ENCODE results near the gene SSH3. TPM values are rescaled to one million over a fixed set of nuclear protein-coding genes. Genes with fewer than 3 reads are reported as not detected.

The SSH3 gene
- total RNA-seq, 3 donors from 2014 or later (not counting 1 experiment from before 2014, with no cell fraction given): 34.3 to 42.7 (median 38.1) TPM

- intact Hi-C loops (cut with micrococcal nuclease): loop anchor here (1.0 kb wide), 1 partner anchor 31 kb away; no protein-coding TSS in a partner anchor
- DNase-seq (peak; percentile 67 to 93), ATAC-seq (peak in 1 of 3 donors; percentile 13)
- Histone ChIP-seq H3K27ac (ENCODE audit: low read length) (peak overlapping the region; percentile 51), H3K4me3 (ENCODE audit: low read length) (no peak overlapping the region), H3K9me3 (ENCODE audit: control insufficient read depth, insufficient read depth, low read length) (no peaks in the 10 kb centered on the region), H3K4me1 (ENCODE audit: control insufficient read depth, insufficient read depth, low read length) (peaks cover 58% of the 10 kb centered on the region), H3K36me3 (ENCODE audit: control insufficient read depth, insufficient read depth, low read length) (no peaks in the 10 kb centered on the region), H3K27me3 (ENCODE audit: control insufficient read depth, insufficient read depth, low read length) (no peaks in the 10 kb centered on the region)
- Mint-ChIP-seq H3K4me1 (peaks cover 16 to 37% of the 10 kb centered on the region in 2 donors), H3K36me3 (no peaks in the 10 kb centered on the region), H3K9me3 (no peaks in the 10 kb centered on the region), H3K27me3 (ENCODE audit: low read depth in 2 of 2) (no peaks in the 10 kb centered on the region), H3K27ac (peak overlapping the region; percentile 64 to 99), H3K4me3 (peak overlapping the region; percentile 72)
- TF ChIP-seq CTCF (IDR thresholded peaks at IDR 0.05): peak; percentile 92
- WGBS (ENCODE audit: insufficient coverage): 56% methylated on average over 11 of the region's 11 CpGs
Observed at GRCh38 chr11:67351275-67352005, 48.1 kb downstream of the SSH3 start.

GRCh38 chr11:67352546-67353316, 49.4 kb downstream of the SSH3 start:
- WGBS (ENCODE audit: insufficient coverage): 13% methylated on average over 25 of the region's 25 CpGs
- H3K9me3 ChIP-seq (ENCODE audit: control insufficient read depth, insufficient read depth, low read length): no peaks in the 10 kb centered on the region
- H3K9me3 Mint-ChIP-seq: no peaks in the 10 kb centered on the region
- TF ChIP-seq CTCF (IDR thresholded peaks at IDR 0.05): no peak
- no peaks in the 10 kb centered on the region for H3K36me3 ChIP-seq (ENCODE audit: control insufficient read depth, insufficient read depth, low read length)
- intact Hi-C loops (cut with micrococcal nuclease): loop anchor here (1.0 kb wide), 2 partner anchors 35 to 156 kb away; partner anchors contain the start of gene CDK2AP2
- peak overlapping the region; percentile 97 for H3K27ac ChIP-seq (ENCODE audit: low read length)
- H3K27me3 ChIP-seq (ENCODE audit: control insufficient read depth, insufficient read depth, low read length): no peaks in the 10 kb centered on the region
- peaks cover 70% of the 10 kb centered on the region for H3K4me1 ChIP-seq (ENCODE audit: control insufficient read depth, insufficient read depth, low read length)
- DNase-seq: peak in 1 of 2 donors; percentile 85
- peaks cover 23 to 41% of the 10 kb centered on the region in 2 donors for H3K4me1 Mint-ChIP-seq
- no peaks in the 10 kb centered on the region for H3K27me3 Mint-ChIP-seq (ENCODE audit: low read depth in 2 of 2)
- peak overlapping the region; percentile 97 for H3K4me3 Mint-ChIP-seq
- peak; percentile 48 to 71 (median 50) for ATAC-seq
- peak overlapping the region; percentile 96 to 99 for H3K27ac Mint-ChIP-seq
- H3K4me3 ChIP-seq (ENCODE audit: low read length): peak overlapping the region; percentile 73
- no peaks in the 10 kb centered on the region for H3K36me3 Mint-ChIP-seq

- H3K9me3 ChIP-seq (ENCODE audit: control insufficient read depth, insufficient read depth, low read length): no peaks in the 10 kb centered on the region
- DNase-seq (peak; percentile 95 to 96), ATAC-seq (peak; percentile 82 to 94 (median 89))
- Mint-ChIP-seq H3K36me3 (no peaks in the 10 kb centered on the region), H3K4me1 (peaks cover 23 to 41% of the 10 kb centered on the region in 2 donors), H3K4me3 (peak within 1 kb of the TSS; percentile 97), H3K27ac (peak within 1 kb of the TSS; percentile 96 to 99), H3K27me3 (ENCODE audit: low read depth in 2 of 2) (peaks cover 0 to 4% of the 10 kb centered on the region in 2 donors), H3K9me3 (no peaks in the 10 kb centered on the region)
- under 1% methylated on average over 36 of the region's 37 CpGs for WGBS (ENCODE audit: insufficient coverage)
- intact Hi-C loops (cut with micrococcal nuclease): loop anchor here (1.0 kb wide), 2 partner anchors 36 to 155 kb away; partner anchors contain the start of gene CDK2AP2
- H3K27me3 ChIP-seq (ENCODE audit: control insufficient read depth, insufficient read depth, low read length): no peaks in the 10 kb centered on the region
- H3K36me3 ChIP-seq (ENCODE audit: control insufficient read depth, insufficient read depth, low read length): no peaks in the 10 kb centered on the region
- no peak for TF ChIP-seq CTCF (IDR thresholded peaks at IDR 0.05)
- peak within 1 kb of the TSS; percentile 97 for H3K27ac ChIP-seq (ENCODE audit: low read length)
- peaks cover 78% of the 10 kb centered on the region for H3K4me1 ChIP-seq (ENCODE audit: control insufficient read depth, insufficient read depth, low read length)
- H3K4me3 ChIP-seq (ENCODE audit: low read length): peak within 1 kb of the TSS; percentile 73
Observed at GRCh38 chr11:67353317-67354074, 50.2 kb downstream of the SSH3 start, which contains the start of gene POLD4. TSS of gene POLD4 (minus strand) at chr11:67353546. CDS start at chr11:67353399, 147 bp downstream.
